Measurements from ENCODE around the gene KCNMA1. TPM values are rescaled to one million over a fixed set of nuclear protein-coding genes. Genes with fewer than 3 reads are reported as not detected.

Gene KCNMA1
- total RNA-seq, 1 experiment from 2014 or later, result 0.70 TPM

DNA sequence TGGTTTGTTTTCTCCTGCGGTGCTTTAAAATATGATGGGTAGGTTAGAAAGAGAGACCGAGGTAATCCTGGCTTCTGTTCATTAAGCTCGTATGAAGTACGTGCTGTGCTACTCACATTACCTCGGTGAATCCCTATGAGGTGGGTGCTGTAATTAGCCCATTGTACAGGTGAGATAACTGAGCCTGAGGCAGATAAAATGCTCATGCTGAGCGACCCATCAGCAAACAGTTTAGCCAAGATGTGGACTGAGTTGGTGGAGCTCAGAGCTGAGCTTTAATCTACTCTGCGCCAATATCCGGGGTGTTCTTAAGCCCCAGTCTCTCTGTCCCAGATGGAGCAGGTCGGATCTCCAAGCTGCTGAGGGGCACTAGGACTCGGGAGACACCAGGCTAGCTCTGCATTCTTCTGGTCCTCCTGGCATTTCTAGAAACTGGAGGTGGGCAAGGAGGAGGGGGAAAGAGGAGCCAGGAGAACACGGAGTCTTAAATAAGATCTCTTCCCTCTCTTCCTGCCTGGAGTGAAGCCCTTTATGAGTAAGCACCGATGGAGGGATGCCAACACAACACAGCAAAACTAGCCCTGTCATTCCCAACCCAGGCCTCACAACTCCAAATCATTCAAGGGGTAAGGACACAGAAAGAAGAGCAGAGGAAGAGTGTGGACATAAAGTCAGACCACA is 458.5 kb downstream of the KCNMA1 start:
- POLR2A ChIA-PET (ENCODE audit: unreplicated experiment), result interaction anchor here (0.6 kb wide), 3 partner anchors 404 to 578 kb away, joined by 3 to 6 read pairs (median 3); no protein-coding TSS in a partner anchor
- Histone ChIP-seq H3K36me3 (ENCODE audit: low read depth) (no peaks in the 10 kb centered on the region), H3K4me1 (replicated peaks; ENCODE audit: insufficient read depth) (peaks cover 14% of the 10 kb centered on the region), H3K27ac (no peak overlapping the region), H2AFZ (no peak overlapping the region), H3K4me2 (0 out of 2 replicates have a peak overlapping the region, but pooled peaks have one; percentile 8), H3F3A (ENCODE audit: insufficient read depth, low read depth) (no peaks in the 10 kb centered on the region), H3K4me3 (no peak overlapping the region), H4K20me1 (ENCODE audit: insufficient read depth) (no peaks in the 10 kb centered on the region), H3K27me3 (ENCODE audit: insufficient read depth, low read depth) (no peaks in the 10 kb centered on the region), H3K9me3 (ENCODE audit: insufficient read depth, low read depth) (no peaks in the 10 kb centered on the region), H3K79me2 (ENCODE audit: low read depth) (no peaks in the 10 kb centered on the region), H3K9me2 (ENCODE audit: insufficient read depth) (no peaks in the 10 kb centered on the region)
- peak; percentile 45 to 49 for DNase-seq
- intact Hi-C loops (cut with micrococcal nuclease; ENCODE audit: unreplicated experiment), result loop anchor here (1.0 to 10.0 kb wide), 3 partner anchors 76 to 336 kb away; no protein-coding TSS in a partner anchor
- no TSS peak for BruUV-seq (replicated peaks)
- TF ChIP-seq EZH2 (IDR thresholded peaks at IDR 0.05; ENCODE audit: low read depth), result no peak
- TF ChIP-seq, protein P1, sequence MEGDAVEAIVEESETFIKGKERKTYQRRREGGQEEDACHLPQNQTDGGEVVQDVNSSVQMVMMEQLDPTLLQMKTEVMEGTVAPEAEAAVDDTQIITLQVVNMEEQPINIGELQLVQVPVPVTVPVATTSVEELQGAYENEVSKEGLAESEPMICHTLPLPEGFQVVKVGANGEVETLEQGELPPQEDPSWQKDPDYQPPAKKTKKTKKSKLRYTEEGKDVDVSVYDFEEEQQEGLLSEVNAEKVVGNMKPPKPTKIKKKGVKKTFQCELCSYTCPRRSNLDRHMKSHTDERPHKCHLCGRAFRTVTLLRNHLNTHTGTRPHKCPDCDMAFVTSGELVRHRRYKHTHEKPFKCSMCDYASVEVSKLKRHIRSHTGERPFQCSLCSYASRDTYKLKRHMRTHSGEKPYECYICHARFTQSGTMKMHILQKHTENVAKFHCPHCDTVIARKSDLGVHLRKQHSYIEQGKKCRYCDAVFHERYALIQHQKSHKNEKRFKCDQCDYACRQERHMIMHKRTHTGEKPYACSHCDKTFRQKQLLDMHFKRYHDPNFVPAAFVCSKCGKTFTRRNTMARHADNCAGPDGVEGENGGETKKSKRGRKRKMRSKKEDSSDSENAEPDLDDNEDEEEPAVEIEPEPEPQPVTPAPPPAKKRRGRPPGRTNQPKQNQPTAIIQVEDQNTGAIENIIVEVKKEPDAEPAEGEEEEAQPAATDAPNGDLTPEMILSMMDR (conservative IDR thresholded peaks at IDR 0.05), result no peak
- CTCF ChIA-PET, result interaction anchor here (1.3 kb wide), 1 partner anchor 13 kb away, joined by 3 read pairs; no protein-coding TSS in a partner anchor

DNA sequence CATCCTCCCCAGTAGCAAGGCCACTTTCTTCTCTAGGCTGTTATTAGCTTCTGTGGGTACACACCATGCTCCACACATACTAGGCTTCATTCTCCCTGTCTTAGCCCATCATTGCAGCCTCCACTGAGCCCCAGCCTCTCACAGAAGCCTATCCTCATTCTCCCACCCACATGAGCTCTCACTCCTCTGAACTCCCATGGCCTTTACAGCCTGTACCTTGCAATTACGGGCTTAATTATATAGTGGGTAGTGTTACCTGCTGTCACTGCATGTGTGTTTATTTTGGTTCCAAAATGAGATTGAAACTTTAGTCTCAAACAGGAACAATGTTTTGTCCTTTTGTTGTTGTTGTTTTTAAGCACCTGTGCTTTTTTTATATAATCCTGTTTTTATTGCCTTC is 460.0 kb downstream of the KCNMA1 start:
- DNase-seq, result no peak
- Histone ChIP-seq H2AFZ (no peak overlapping the region), H3F3A (ENCODE audit: insufficient read depth, low read depth) (no peaks in the 10 kb centered on the region), H3K4me2 (no peak overlapping the region), H4K20me1 (ENCODE audit: insufficient read depth) (no peaks in the 10 kb centered on the region), H3K79me2 (ENCODE audit: low read depth) (no peaks in the 10 kb centered on the region), H3K4me1 (replicated peaks; ENCODE audit: insufficient read depth) (peaks cover 14% of the 10 kb centered on the region), H3K4me3 (no peak overlapping the region), H3K27ac (no peak overlapping the region), H3K9me3 (ENCODE audit: insufficient read depth, low read depth) (no peaks in the 10 kb centered on the region), H3K9me2 (ENCODE audit: insufficient read depth) (no peaks in the 10 kb centered on the region), H3K27me3 (ENCODE audit: insufficient read depth, low read depth) (no peaks in the 10 kb centered on the region), H3K36me3 (ENCODE audit: low read depth) (no peaks in the 10 kb centered on the region)
- CTCF ChIA-PET, result no interaction called here
- no TSS peak for BruUV-seq (replicated peaks)
- intact Hi-C loops (cut with micrococcal nuclease; ENCODE audit: unreplicated experiment), result loop anchor here (10.0 kb wide), 2 partner anchors 77 to 337 kb away; no protein-coding TSS in a partner anchor
- TF ChIP-seq, protein P1 (conservative IDR thresholded peaks at IDR 0.05), result no peak
- no peak for TF ChIP-seq EZH2 (IDR thresholded peaks at IDR 0.05; ENCODE audit: low read depth)
- POLR2A ChIA-PET (ENCODE audit: unreplicated experiment), result no interaction called here

DNA sequence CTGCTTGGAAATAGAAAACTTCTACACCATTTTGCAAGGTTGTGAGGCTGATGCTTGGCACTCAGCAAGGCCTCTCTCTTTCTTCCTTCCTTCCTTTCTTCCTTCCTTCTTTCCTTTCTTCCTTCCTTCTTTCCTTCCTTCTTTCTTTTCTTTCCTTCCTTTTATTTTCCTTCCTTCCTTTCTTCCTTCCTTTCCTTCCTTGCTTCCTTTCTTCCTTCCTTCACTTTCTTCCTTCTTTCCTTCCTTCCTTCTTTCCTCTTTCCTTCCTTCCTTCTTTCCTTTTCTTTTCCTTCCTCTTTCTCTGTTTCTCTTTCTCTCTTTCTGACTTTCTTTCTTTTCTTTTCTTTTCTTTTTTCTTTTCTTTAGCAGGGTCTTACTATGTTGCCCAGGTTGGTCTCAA is 460.4 kb downstream of the KCNMA1 start:
- Histone ChIP-seq H3K36me3 (ENCODE audit: low read depth) (no peaks in the 10 kb centered on the region), H3K9me2 (ENCODE audit: insufficient read depth) (no peaks in the 10 kb centered on the region), H3K4me2 (no peak overlapping the region), H3F3A (ENCODE audit: insufficient read depth, low read depth) (no peaks in the 10 kb centered on the region), H4K20me1 (ENCODE audit: insufficient read depth) (no peaks in the 10 kb centered on the region), H2AFZ (no peak overlapping the region), H3K27me3 (ENCODE audit: insufficient read depth, low read depth) (no peaks in the 10 kb centered on the region), H3K4me1 (replicated peaks; ENCODE audit: insufficient read depth) (peaks cover 14% of the 10 kb centered on the region), H3K79me2 (ENCODE audit: low read depth) (no peaks in the 10 kb centered on the region), H3K4me3 (no peak overlapping the region), H3K27ac (no peak overlapping the region), H3K9me3 (ENCODE audit: insufficient read depth, low read depth) (no peaks in the 10 kb centered on the region)
- no peak for DNase-seq
- intact Hi-C loops (cut with micrococcal nuclease; ENCODE audit: unreplicated experiment), result loop anchor here (10.0 kb wide), 2 partner anchors 78 to 338 kb away; no protein-coding TSS in a partner anchor
- CTCF ChIA-PET, result no interaction called here
- TF ChIP-seq EZH2 (IDR thresholded peaks at IDR 0.05; ENCODE audit: low read depth), result no peak
- TF ChIP-seq, protein P1 (conservative IDR thresholded peaks at IDR 0.05), result no peak
- no TSS peak for BruUV-seq (replicated peaks)
- POLR2A ChIA-PET (ENCODE audit: unreplicated experiment), result no interaction called here

Measured in PC-9 (cell line).